NCI-H2029 (cell line): Measurements from ENCODE around the gene DYNLT4.
A peak's percentile ranks its signal among the peaks of the same experiment; 100 is the strongest.
"Not testable (repeated sequence)": the region's sequence is repeated elsewhere in the genome, so short reads cannot be mapped to it uniquely, and the experiment has no call there.

Experiments
- DNase-seq: peaks from one replicate; lab custom pipeline; 2025; lab: John Stamatoyannopoulos, UW

The DYNLT4 gene

GRCh38 chr1:44808938-44809917 lies 2.1 kb upstream of the DYNLT4 start:
- DNase-seq = no peak

- no peak for DNase-seq
Observed at GRCh38 chr1:44808063-44808937, 1.1 kb upstream of the DYNLT4 start, which contains the start of gene BTBD19. TSS of gene BTBD19 (plus strand) at chr1:44808523. CDS start at chr1:44808821, 298 bp downstream.

- peak; percentile 96 for DNase-seq
Observed at GRCh38 chr1:44807364-44808062, 362 bp upstream of the DYNLT4 start.

GRCh38 chr1:44806025-44806703 lies 987 bp downstream of the DYNLT4 start:
- no peak for DNase-seq

GRCh38 chr1:44805311-44806024 lies 1.7 kb downstream of the DYNLT4 start:
- no peak for DNase-seq

DNA sequence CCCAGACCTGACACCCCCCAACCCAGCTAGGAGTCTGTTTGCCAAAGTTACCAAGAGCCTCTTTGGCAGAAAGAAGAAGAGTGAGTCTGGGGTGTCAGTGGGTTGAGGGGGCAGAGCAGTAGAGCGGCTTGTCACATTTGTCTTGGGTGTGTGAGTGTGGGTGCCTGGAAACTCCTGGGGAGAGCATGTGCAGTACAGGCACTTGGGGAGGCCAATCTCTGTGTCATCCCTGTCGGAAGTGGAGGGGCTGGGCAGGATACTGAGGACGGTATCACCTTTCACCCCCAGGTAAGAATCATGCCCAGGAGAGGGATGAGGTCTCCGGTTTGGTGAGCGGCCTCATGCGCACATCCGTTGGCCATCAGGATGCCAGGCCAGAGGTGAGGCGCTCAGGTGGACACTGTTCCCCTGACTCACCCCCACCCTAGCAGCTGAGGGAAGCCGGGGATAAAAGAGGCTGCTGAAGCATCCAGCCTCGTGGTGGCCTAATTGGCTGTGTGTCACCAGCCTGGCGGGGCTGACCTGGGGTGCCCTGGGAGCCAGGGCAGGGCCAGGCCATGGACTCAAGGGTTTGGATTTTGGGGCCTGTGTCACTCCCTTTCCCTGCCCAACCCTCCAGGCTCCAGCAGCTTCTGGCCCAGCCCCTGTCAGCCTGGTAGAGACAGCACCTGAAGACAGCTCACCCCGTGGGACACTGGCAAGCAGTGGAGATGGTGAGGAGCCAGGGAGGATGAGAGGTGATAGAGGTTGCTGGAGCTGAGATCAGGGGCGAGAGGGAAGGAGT lies 3.6 kb downstream of the DYNLT4 start:
- DNase-seq = no peak

GRCh38 chr1:44803062-44803311 lies 4.2 kb downstream of the DYNLT4 start:
- no peak for DNase-seq

GRCh38 chr1:44802306-44803061 lies 4.7 kb downstream of the DYNLT4 start:
- DNase-seq = no peak

DNA sequence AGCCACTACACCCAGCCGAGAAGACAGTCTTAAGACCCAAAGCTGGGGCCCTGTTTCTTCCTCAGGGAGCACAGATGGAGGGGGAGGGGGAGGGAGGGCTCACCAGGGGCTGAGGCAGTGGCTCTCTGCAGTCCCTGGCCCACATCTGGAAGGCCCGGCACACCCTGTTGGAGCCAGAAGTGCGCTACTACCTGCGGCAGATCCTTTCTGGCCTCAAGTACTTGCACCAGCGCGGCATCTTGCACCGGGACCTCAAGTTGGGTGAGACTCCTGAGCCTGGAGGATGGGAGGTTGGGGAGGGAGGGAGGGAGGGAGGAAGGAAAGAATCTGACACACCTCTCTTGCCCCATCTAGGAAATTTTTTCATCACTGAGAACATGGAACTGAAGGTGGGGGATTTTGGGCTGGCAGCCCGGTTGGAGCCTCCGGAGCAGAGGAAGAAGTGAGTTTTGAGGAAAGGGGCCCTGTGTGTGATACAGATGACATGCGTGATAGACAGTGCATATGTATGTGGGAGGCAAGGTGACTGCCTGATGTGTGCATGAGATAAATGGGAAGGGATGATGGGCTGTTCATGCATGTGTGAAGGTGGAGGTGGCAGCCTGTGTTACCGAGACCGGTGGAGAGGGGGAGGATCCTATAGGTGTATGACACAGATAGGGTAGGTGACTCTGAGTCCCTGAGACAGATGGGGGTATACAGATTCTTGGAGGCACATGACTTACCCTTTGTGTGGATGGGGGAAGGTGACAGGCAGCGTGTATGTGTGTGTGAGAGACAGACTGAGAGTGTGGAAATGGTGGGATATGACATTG lies 5.5 kb downstream of the DYNLT4 start:
- no peak for DNase-seq

- peak; percentile 99 for DNase-seq
Observed at GRCh38 chr1:44799770-44800584, 7.2 kb downstream of the DYNLT4 start, which contains the start of gene PLK3. TSS of gene PLK3 (plus strand) at chr1:44800377. CDS start at chr1:44800464, 87 bp downstream.

DNA sequence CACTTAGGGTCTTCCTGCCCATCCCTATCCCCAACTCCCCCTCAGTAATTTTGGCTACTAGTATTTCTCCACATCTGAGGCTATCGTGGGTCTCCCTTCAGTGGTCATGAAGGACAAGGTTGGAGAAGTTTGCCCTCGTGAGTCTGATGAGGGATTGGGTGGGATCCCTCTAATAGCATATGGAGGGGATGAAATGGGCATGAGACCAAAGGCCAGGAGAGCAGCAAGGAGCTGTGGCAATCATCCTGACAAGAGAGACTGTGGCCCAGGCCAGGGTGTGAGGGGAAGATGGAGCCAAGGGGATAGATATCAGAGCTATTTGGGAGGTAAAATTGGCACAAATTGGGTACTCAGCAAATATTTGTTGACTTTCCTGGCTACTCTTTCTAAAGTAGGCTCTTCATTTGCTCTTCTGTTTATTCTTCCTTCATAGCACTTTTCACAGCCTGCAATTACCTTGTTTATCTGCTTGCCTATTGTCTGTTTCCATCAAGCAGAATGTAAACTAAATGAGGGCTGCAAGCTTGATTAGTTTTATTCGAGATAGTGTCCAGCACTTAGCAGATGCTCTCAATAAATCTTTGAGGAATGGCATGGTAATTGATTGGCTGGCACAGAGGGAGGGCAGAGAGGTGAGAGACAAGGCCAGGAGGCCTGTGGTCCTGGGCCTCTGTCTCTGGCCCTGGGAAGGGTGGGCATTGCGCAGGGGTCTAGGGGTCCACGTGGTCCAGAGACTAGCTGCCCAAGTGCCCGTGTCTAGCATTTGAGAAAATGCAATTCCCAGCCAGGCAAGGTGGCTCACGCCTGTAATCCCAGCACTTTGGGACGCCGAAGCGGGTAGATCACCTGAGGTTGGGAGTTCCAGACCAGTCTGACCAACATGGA lies 8.4 kb downstream of the DYNLT4 start:
- DNase-seq = peak; percentile 75

DNA sequence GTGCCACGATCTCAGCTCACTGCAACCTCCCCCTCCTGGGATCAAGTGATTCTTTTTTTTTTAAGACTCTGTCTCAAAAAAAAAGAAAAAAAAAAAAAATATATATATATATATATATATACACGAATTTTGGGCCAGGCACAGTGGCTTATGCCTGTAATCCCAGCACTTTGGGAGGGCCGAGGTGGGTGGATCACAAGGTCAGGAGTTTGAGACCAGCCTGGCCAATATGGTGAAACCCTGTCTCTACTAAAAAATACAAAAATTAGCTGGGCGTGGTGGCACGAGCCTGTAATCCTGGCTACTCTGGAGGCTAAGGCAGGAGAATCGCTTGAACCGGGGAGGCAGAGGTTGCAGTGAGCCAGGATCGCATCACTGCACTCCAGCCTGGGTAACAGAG lies 9.3 kb downstream of the DYNLT4 start:
- DNase-seq = not testable (repeated sequence)

- DNase-seq = no peak
Observed at GRCh38 chr1:44792736-44793502, 14.2 kb downstream of the DYNLT4 start.

DNA sequence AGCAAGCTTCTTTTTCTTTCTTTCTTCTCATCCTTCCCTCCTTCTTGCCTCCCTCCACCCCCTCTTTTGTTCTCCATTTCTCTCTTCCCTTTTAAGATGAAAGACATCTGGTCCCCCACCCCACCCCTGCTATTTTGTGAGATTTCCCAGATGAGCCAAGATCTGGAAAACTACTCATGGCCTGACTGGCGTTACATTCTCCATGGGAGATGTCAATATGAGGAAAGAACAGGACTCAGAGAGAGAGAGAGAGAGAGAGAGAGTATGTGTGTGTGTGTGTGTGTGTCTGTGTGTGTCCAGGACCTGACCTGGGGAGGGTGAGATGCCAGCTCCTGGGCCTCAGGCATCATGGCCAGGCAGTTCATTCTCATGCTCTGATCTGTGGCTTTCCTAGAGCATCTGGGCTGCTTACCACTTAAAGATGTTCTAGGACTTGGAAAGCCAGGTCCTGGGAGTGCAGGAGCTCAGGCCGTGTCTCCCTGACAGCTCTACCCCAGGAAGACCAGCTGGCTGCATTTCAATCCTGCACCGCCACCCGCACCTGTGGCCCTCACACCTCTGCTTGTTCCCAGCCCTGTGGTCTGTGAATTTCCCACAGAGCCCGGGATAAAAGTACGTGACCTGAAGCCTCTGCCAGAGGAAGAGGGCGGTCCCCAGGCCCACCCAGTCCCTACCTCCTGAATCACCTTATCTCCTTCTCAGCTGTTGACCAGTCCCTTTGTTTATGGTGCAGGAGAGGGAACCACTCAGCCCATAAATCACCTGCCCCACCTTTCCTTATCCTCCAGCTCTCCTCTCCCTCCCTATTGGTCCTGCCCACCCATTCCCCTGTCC lies 16.0 kb downstream of the DYNLT4 start:
- no peak for DNase-seq
